ENCODE measurements around the gene SAXO1. TPM values are rescaled to one million over a fixed set of nuclear protein-coding genes. Genes with fewer than 3 reads are reported as not detected.
A peak's percentile ranks its signal among the peaks of the same experiment; 100 is the strongest.

Gene SAXO1
- total RNA-seq, 1 donor from 2014 or later = not detected

- Mint-ChIP-seq H3K9me3 (ENCODE audit: unreplicated experiment) (no peaks in the 10 kb centered on the region), H3K4me1 (ENCODE audit: unreplicated experiment) (peaks cover 29% of the 10 kb centered on the region), H3K36me3 (ENCODE audit: unreplicated experiment) (no peaks in the 10 kb centered on the region)
Observed at GRCh38 chr9:18989865-18990264, 43.1 kb downstream of the SAXO1 start.

GRCh38 chr9:18989097-18989496 lies 43.9 kb downstream of the SAXO1 start:
- H3K9me3 Mint-ChIP-seq (ENCODE audit: unreplicated experiment) = no peaks in the 10 kb centered on the region

More at GRCh38 chr9:18989865-18990264, 43.1 kb downstream of the SAXO1 start:
- Mint-ChIP-seq H3K27ac (ENCODE audit: unreplicated experiment) (no peak overlapping the region), H3K4me3 (ENCODE audit: unreplicated experiment) (no peak overlapping the region), H3K27me3 (ENCODE audit: unreplicated experiment) (no peaks in the 10 kb centered on the region)
- no peak for DNase-seq (ENCODE audit: extremely low spot score, unreplicated experiment)
- no peak for TF ChIP-seq CTCF (IDR thresholded peaks at IDR 0.05)

GRCh38 chr9:18988003-18988402 lies 45.0 kb downstream of the SAXO1 start:
- no peak for DNase-seq (ENCODE audit: extremely low spot score, unreplicated experiment)
- H3K4me3 Mint-ChIP-seq (ENCODE audit: unreplicated experiment) = no peak overlapping the region

More at GRCh38 chr9:18989097-18989496, 43.9 kb downstream of the SAXO1 start:
- no peak for TF ChIP-seq CTCF (IDR thresholded peaks at IDR 0.05)
- H3K27me3 Mint-ChIP-seq (ENCODE audit: unreplicated experiment) = no peaks in the 10 kb centered on the region
- DNase-seq (ENCODE audit: extremely low spot score, unreplicated experiment) = no peak
- H3K4me3 Mint-ChIP-seq (ENCODE audit: unreplicated experiment) = no peak overlapping the region
- peaks cover 27% of the 10 kb centered on the region for H3K4me1 Mint-ChIP-seq (ENCODE audit: unreplicated experiment)
- H3K27ac Mint-ChIP-seq (ENCODE audit: unreplicated experiment) = no peak overlapping the region
- no peaks in the 10 kb centered on the region for H3K36me3 Mint-ChIP-seq (ENCODE audit: unreplicated experiment)

GRCh38 chr9:18985996-18986395 lies 47.0 kb downstream of the SAXO1 start:
- Mint-ChIP-seq H3K27me3 (ENCODE audit: unreplicated experiment) (no peaks in the 10 kb centered on the region), H3K36me3 (ENCODE audit: unreplicated experiment) (no peaks in the 10 kb centered on the region), H3K9me3 (ENCODE audit: unreplicated experiment) (peaks cover 4% of the 10 kb centered on the region), H3K4me3 (ENCODE audit: unreplicated experiment) (no peak overlapping the region), H3K4me1 (ENCODE audit: unreplicated experiment) (peaks cover 36% of the 10 kb centered on the region), H3K27ac (ENCODE audit: unreplicated experiment) (peak overlapping the region; percentile 25)
- DNase-seq (ENCODE audit: extremely low spot score, unreplicated experiment) = no peak
- TF ChIP-seq CTCF (IDR thresholded peaks at IDR 0.05) = no peak

More at GRCh38 chr9:18988003-18988402, 45.0 kb downstream of the SAXO1 start:
- H3K4me1 Mint-ChIP-seq (ENCODE audit: unreplicated experiment) = peaks cover 27% of the 10 kb centered on the region
- H3K27ac Mint-ChIP-seq (ENCODE audit: unreplicated experiment) = no peak overlapping the region
- peaks cover 4% of the 10 kb centered on the region for H3K9me3 Mint-ChIP-seq (ENCODE audit: unreplicated experiment)
- no peaks in the 10 kb centered on the region for H3K27me3 Mint-ChIP-seq (ENCODE audit: unreplicated experiment)
- H3K36me3 Mint-ChIP-seq (ENCODE audit: unreplicated experiment) = no peaks in the 10 kb centered on the region
- no peak for TF ChIP-seq CTCF (IDR thresholded peaks at IDR 0.05)

- Mint-ChIP-seq H3K27me3 (ENCODE audit: unreplicated experiment) (no peaks in the 10 kb centered on the region), H3K9me3 (ENCODE audit: unreplicated experiment) (peaks cover 4% of the 10 kb centered on the region)
- TF ChIP-seq CTCF (IDR thresholded peaks at IDR 0.05) = peak; percentile 40
Observed at GRCh38 chr9:18985464-18985951, 47.5 kb downstream of the SAXO1 start.

More at GRCh38 chr9:18985464-18985951, 47.5 kb downstream of the SAXO1 start:
- Mint-ChIP-seq H3K4me1 (ENCODE audit: unreplicated experiment) (peaks cover 36% of the 10 kb centered on the region), H3K27ac (ENCODE audit: unreplicated experiment) (peak overlapping the region; percentile 25), H3K4me3 (ENCODE audit: unreplicated experiment) (no peak overlapping the region), H3K36me3 (ENCODE audit: unreplicated experiment) (no peaks in the 10 kb centered on the region)
- DNase-seq (ENCODE audit: extremely low spot score, unreplicated experiment) = no peak

Measured in osteocyte (in vitro differentiated cells).